ENCODE measurements around the gene TIE1. TPM values are rescaled to one million over a fixed set of nuclear protein-coding genes. Genes with fewer than 3 reads are reported as not detected.

The TIE1 gene
- total and polyA plus RNA-seq, 2 of the 13 experiments (the other 11 are each of a cell fraction or from before 2014, with no cell fraction given): 0.58 to 0.84 TPM

DNA sequence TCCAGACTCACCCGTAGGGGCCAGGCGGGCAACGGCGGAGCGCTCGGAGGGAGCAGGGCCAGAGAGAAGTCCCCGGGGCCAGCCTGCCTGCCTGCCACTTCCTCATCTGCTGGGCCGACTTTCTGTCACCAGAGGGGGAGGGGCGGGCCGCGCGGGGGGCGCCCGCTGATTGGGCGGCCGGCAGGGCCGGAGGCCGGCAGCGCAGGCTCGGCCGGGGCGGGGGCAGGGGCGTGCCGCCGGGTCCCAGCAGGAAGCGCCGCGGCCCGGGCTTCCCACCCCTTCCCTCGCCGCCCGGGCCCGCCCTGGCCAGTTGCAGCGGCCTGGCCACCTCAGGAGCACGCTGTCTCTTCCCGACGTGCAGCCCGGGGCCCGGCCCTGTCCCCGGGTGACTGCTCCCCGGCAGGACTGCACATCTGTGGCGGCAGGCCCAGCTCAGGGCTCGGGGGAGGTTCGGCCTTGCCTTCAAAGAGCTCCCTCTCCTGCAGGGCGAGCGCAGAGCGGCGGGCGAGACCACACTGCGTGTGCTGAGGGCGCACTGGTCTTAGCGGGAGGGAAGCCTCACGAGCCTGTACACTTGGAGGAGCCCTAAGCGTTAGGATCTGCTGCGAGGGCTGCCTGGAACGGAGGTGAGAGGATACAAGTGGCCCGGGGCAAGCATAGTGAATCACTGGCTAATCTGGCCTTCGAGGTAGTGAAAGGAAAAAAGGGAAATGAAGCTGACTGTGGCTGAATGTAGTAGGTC lies 67.3 kb downstream of the TIE1 start, which contains the start of gene ELOVL1 (continued):
- TF ChIP-seq, protein P1, sequence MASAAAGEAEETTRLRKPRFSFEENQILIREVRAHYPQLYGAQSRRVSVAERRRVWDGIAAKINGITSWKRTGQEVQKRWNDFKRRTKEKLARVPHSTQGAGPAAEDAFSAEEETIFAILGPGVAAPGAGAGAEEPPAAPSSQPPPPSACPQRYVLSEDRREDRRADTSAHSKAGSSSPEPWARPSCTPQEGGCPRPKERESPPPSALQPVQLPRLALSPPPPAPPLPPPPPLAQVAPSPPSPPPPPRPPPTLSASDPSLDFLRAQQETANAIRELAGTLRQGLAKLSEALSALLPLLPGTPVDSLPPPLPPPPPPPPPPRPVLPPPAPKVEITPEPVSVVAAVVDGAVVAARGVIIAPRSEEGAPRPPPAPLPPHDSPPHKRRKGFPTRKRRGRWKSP (CRISPR knock-in tag; IDR thresholded peaks at IDR 0.05): peak; percentile 42
- TF ChIP-seq JDP2 (CRISPR knock-in tag; IDR thresholded peaks at IDR 0.05; ENCODE audit: borderline replicate concordance): peak; percentile 77; the same call in 1 of the 2 replicates
- TF ChIP-seq BHLHE40 (IDR thresholded peaks at IDR 0.05; ENCODE audit: low read length): no peak
- TF ChIP-seq, protein P2, sequence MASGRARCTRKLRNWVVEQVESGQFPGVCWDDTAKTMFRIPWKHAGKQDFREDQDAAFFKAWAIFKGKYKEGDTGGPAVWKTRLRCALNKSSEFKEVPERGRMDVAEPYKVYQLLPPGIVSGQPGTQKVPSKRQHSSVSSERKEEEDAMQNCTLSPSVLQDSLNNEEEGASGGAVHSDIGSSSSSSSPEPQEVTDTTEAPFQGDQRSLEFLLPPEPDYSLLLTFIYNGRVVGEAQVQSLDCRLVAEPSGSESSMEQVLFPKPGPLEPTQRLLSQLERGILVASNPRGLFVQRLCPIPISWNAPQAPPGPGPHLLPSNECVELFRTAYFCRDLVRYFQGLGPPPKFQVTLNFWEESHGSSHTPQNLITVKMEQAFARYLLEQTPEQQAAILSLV (CRISPR knock-in tag; IDR thresholded peaks at IDR 0.05; ENCODE audit: borderline replicate concordance): peak; percentile 78; the same call in 1 of the 2 replicates
- TF ChIP-seq ZBTB20 (CRISPR knock-in tag; IDR thresholded peaks at IDR 0.05; ENCODE audit: borderline replicate concordance, low read depth): peak; percentile 41; the same call in 1 of the 2 replicates
- TF ChIP-seq MZF1 (CRISPR knock-in tag; IDR thresholded peaks at IDR 0.05; ENCODE audit: borderline replicate concordance): no peak
- TF ChIP-seq, protein P3, sequence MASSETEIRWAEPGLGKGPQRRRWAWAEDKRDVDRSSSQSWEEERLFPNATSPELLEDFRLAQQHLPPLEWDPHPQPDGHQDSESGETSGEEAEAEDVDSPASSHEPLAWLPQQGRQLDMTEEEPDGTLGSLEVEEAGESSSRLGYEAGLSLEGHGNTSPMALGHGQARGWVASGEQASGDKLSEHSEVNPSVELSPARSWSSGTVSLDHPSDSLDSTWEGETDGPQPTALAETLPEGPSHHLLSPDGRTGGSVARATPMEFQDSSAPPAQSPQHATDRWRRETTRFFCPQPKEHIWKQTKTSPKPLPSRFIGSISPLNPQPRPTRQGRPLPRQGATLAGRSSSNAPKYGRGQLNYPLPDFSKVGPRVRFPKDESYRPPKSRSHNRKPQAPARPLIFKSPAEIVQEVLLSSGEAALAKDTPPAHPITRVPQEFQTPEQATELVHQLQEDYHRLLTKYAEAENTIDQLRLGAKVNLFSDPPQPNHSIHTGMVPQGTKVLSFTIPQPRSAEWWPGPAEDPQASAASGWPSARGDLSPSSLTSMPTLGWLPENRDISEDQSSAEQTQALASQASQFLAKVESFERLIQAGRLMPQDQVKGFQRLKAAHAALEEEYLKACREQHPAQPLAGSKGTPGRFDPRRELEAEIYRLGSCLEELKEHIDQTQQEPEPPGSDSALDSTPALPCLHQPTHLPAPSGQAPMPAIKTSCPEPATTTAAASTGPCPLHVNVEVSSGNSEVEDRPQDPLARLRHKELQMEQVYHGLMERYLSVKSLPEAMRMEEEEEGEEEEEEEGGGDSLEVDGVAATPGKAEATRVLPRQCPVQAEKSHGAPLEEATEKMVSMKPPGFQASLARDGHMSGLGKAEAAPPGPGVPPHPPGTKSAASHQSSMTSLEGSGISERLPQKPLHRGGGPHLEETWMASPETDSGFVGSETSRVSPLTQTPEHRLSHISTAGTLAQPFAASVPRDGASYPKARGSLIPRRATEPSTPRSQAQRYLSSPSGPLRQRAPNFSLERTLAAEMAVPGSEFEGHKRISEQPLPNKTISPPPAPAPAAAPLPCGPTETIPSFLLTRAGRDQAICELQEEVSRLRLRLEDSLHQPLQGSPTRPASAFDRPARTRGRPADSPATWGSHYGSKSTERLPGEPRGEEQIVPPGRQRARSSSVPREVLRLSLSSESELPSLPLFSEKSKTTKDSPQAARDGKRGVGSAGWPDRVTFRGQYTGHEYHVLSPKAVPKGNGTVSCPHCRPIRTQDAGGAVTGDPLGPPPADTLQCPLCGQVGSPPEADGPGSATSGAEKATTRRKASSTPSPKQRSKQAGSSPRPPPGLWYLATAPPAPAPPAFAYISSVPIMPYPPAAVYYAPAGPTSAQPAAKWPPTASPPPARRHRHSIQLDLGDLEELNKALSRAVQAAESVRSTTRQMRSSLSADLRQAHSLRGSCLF (CRISPR knock-in tag; IDR thresholded peaks at IDR 0.05; ENCODE audit: borderline replicate concordance): no peak
- TF ChIP-seq, protein P4, sequence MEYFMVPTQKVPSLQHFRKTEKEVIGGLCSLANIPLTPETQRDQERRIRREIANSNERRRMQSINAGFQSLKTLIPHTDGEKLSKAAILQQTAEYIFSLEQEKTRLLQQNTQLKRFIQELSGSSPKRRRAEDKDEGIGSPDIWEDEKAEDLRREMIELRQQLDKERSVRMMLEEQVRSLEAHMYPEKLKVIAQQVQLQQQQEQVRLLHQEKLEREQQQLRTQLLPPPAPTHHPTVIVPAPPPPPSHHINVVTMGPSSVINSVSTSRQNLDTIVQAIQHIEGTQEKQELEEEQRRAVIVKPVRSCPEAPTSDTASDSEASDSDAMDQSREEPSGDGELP (IDR thresholded peaks at IDR 0.05; ENCODE audit: borderline replicate concordance, low read depth): peak; percentile 6; the same call in 1 of the 2 replicates
- TF ChIP-seq PCBP2 (optimal IDR thresholded peaks at IDR 0.05; ENCODE audit: low read depth, low read length, poor library complexity, severe bottlenecking): no peak
- TF ChIP-seq JUN (CRISPR knock-in tag; IDR thresholded peaks at IDR 0.05): 0 out of 2 replicates have a peak, but pooled peaks have one; percentile 5
- peak; percentile 31 for TF ChIP-seq AGO1 (IDR thresholded peaks at IDR 0.05; ENCODE audit: low read depth, low read length, poor library complexity, severe bottlenecking)
- TF ChIP-seq, protein P5, sequence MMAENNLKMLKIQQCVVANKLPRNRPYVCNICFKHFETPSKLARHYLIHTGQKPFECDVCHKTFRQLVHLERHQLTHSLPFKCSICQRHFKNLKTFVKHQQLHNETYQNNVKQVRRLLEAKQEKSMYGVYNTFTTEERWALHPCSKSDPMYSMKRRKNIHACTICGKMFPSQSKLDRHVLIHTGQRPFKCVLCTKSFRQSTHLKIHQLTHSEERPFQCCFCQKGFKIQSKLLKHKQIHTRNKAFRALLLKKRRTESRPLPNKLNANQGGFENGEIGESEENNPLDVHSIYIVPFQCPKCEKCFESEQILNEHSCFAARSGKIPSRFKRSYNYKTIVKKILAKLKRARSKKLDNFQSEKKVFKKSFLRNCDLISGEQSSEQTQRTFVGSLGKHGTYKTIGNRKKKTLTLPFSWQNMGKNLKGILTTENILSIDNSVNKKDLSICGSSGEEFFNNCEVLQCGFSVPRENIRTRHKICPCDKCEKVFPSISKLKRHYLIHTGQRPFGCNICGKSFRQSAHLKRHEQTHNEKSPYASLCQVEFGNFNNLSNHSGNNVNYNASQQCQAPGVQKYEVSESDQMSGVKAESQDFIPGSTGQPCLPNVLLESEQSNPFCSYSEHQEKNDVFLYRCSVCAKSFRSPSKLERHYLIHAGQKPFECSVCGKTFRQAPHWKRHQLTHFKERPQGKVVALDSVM (CRISPR knock-in tag; IDR thresholded peaks at IDR 0.05): peak; percentile 54; the same call in 1 of the 2 replicates
- TF ChIP-seq MED13 (CRISPR knock-in tag; IDR thresholded peaks at IDR 0.05): peak; percentile 87
- TF ChIP-seq ZBTB42 (CRISPR knock-in tag; IDR thresholded peaks at IDR 0.05): 0 out of 2 replicates have a peak, but pooled peaks have one; percentile 47
- TF ChIP-seq GATA4 (IDR thresholded peaks at IDR 0.05; ENCODE audit: borderline replicate concordance, low read depth): no peak

All from HepG2 (cell line).